Naive thymus-derived CD8-positive, alpha-beta T cell (primary cell): Measurements from ENCODE around the gene PAQR6. TPM values are rescaled to one million over a fixed set of nuclear protein-coding genes. Genes with fewer than 3 reads are reported as not detected.

ENCODE experiments used
- ATAC-seq, 2 donors: fragments of 150-1000 bp; cut with Tn5 transposase in 1 of 2; sonication (Bioruptor Pico), chemical (Tn5 transposase) in 1 of 2; 1 replicate in 1 of 2; 2 replicates in 1 of 2; pipeline ENCODE4 v1.10.0; 2021; ENCODE audit warnings: mild to moderate bottlenecking in 2 of 2, moderate library complexity in 2 of 2
- POLR2A ChIA-PET: fragments of 350-600 bp; sonication (Branson Sonifier 250); formaldehyde crosslinking; loops from one replicate; lab custom pipeline; 2021; ENCODE audit warnings: antibody characterized with exemption; lab: Charles Lee
- DNase-seq, 10 donors: peaks; one replicate each; pipeline versions ENCODE4 v3.0.0 to v3.0.0-alpha.2; 2020 to 2022
- H3K27ac Mint-ChIP-seq, 10 donors: one replicate each; pipeline ENCODE4 v1.8.0; 2020 to 2022; ENCODE audit warnings: mild to moderate bottlenecking in 10 of 10, mixed read lengths in 10 of 10, moderate library complexity in 4 of 10, inconsistent platforms in 1 of 10
- H3K27me3 Mint-ChIP-seq, 5 donors: one replicate each; pipeline ENCODE4 v1.8.0; 2021 to 2022; ENCODE audit warnings: mixed read lengths in 5 of 5
- H3K36me3 Mint-ChIP-seq, 3 donors: one replicate each; pipeline ENCODE4 v1.8.0; 2020 to 2022; ENCODE audit warnings: mixed read lengths in 3 of 3, mild to moderate bottlenecking in 2 of 3, inconsistent platforms in 1 of 3
- H3K4me1 Mint-ChIP-seq, 4 donors: one replicate each; pipeline ENCODE4 v1.8.0; 2021 to 2022; ENCODE audit warnings: mixed read lengths in 4 of 4
- H3K4me3 Mint-ChIP-seq, 10 donors: one replicate each; pipeline ENCODE4 v1.8.0; 2020 to 2022; ENCODE audit warnings: mild to moderate bottlenecking in 10 of 10, mixed read lengths in 10 of 10, moderate library complexity in 6 of 10, inconsistent platforms in 1 of 10
- H3K9me3 Mint-ChIP-seq, 9 donors: one replicate each; pipeline ENCODE4 v1.8.0; 2020 to 2022; ENCODE audit warnings: mixed read lengths in 9 of 9, mild to moderate bottlenecking in 3 of 9, inconsistent platforms in 1 of 9, moderate library complexity in 1 of 9
- polyA plus RNA-seq, 3 donors: library from polyadenylated mRNA; unstranded; fragments of 300-500 nt; fragmentation: Illumina TruSeq; gene quantifications; one replicate each; pipeline ENCODE4 v1.2.3, GENCODE V29; 2021
- total RNA-seq, 8 experiments: library from RNA in 2 of 8; stranded (reverse) in 2 of 8; gene quantifications; one replicate each; pipeline ENCODE4 v1.2.3 and lab custom pipeline; 2021 to 2026

PAQR6 gene
- total and polyA plus RNA-seq, 5 experiments from 2014 or later: 0.15 to 3.0 (median 0.21) TPM

- Mint-ChIP-seq H3K4me3 (peak overlapping the region; percentile 93 to 100 (median 97)), H3K27ac (peak overlapping the region; percentile 10 to 98 (median 96)), H3K27me3 (no peaks in the 10 kb centered on the region), H3K9me3 (no peaks in the 10 kb centered on the region), H3K36me3 (peaks cover 0 to 6% (median 0%) of the 10 kb centered on the region in 3 donors), H3K4me1 (peaks cover 28 to 50% (median 45%) of the 10 kb centered on the region in 4 donors)
- ATAC-seq (no peak), DNase-seq (no peak)
- POLR2A ChIA-PET: interaction anchor here (0.6 to 3.2 kb wide), 15 partner anchors 8 to 484 kb away, joined by 3 to 21 read pairs (median 4); partner anchors contain the start of genes CCT3, GLMP, MEF2D and PMF1
Observed at GRCh38 chr1:156283521-156283920, 35.7 kb upstream of the PAQR6 start.

DNA sequence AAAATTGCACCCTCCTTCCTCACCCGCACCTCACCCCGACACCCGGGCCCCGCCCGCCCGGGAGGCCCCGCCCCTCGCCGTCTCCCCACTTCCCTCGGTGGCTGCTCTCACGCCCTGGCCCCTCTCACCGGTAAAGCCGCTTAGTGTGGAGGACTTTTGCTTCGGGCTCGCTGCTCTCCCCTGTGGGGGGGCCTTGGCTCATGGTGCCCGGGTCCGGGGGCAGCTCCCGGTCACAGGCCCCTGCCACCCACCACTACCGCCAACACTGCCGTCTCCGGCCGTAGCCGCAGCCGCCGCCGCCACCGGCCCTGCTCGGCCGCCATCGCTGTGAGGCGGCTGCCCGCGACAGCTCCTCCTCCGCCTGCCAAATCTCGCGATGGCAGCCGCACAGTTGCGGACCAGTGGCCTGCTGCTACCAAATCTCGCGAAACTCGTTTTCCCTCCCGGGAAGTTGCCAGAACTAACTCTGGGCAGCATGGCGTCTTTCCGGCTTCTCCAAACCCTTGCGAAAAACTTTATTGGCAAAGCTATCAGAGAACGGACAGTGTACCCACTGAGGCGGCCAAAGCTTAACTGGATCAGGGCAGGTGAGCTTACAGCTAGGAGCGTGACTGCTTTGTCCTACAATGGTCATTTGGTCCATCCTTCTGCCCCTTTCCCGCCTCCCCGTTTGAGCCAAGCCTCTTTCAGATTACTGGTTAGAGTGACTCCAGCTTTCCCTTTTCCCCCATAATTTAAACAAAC, 34.8 kb upstream of the PAQR6 start, which contains the start of gene SMG5:
Gene SMG5 (minus strand): TSS at position 347 of the 744 bp plus-strand sequence. CDS start 145 bp downstream, at position 202.
- POLR2A ChIA-PET: interaction anchor here (0.6 to 3.2 kb wide), 21 partner anchors 9 to 1009 kb away, joined by 3 to 21 read pairs (median 4); partner anchors contain the start of genes CCT3, CLK2, GLMP and MEF2D
- H3K4me1 Mint-ChIP-seq: peaks cover 28 to 50% (median 47%) of the 10 kb centered on the region in 4 donors
- ATAC-seq (peak; percentile 94 to 95), DNase-seq (peak; percentile 91 to 98 (median 96))
- H3K9me3 Mint-ChIP-seq: no peaks in the 10 kb centered on the region
- H3K27ac Mint-ChIP-seq: peak within 1 kb of the TSS; percentile 92 to 98 (median 96)
- peak within 1 kb of the TSS; percentile 93 to 100 (median 97) for H3K4me3 Mint-ChIP-seq
- H3K36me3 Mint-ChIP-seq: peaks cover 0 to 15% (median 3%) of the 10 kb centered on the region in 3 donors
- H3K27me3 Mint-ChIP-seq: no peaks in the 10 kb centered on the region

- H3K4me1 Mint-ChIP-seq: peaks cover 28 to 54% (median 48%) of the 10 kb centered on the region in 4 donors
- peak in 3 of 10 donors; percentile 11 to 53 (median 13) for DNase-seq
Observed at GRCh38 chr1:156281693-156282478, 34.0 kb upstream of the PAQR6 start.

GRCh38 chr1:156281281-156281680, 33.4 kb upstream of the PAQR6 start:
- POLR2A ChIA-PET: interaction anchor here (1.0 to 1.5 kb wide), 2 partner anchors 68 to 133 kb away, joined by 3 to 4 read pairs; partner anchors contain the start of gene PMF1
- peaks cover 27 to 56% (median 48%) of the 10 kb centered on the region in 4 donors for H3K4me1 Mint-ChIP-seq

More at GRCh38 chr1:156281693-156282478, 34.0 kb upstream of the PAQR6 start:
- Mint-ChIP-seq H3K27me3 (no peaks in the 10 kb centered on the region), H3K27ac (peak overlapping the region; percentile 82 to 98 (median 94)), H3K4me3 (peak overlapping the region; percentile 93 to 100 (median 97)), H3K36me3 (peaks cover 0 to 22% (median 3%) of the 10 kb centered on the region in 3 donors), H3K9me3 (no peaks in the 10 kb centered on the region)
- no peak for ATAC-seq
- POLR2A ChIA-PET: interaction anchor here (0.6 to 3.2 kb wide), 18 partner anchors 10 to 1008 kb away, joined by 3 to 21 read pairs (median 4); partner anchors contain the start of genes CCT3, CLK2, GLMP and MEF2D

DNA sequence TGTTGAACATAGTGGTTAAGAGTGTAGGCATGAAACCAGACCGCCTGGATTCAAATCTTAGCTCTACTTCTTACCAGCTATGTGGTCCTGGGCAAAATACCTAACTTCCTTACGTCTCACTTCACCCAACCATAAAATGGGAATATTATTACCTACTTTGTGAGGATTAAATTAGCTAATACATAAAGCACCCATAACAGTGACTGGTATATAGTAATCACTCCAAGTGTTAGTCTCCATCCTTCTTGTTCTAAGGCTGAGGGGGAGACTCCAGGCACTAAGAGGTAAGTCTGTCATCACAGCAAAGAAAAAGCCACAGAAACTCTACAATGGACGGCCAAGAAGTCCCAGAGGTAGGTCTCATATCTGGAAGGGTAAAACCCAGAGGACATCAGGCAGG, 32.0 kb upstream of the PAQR6 start:
- Mint-ChIP-seq H3K27me3 (no peaks in the 10 kb centered on the region), H3K4me3 (peak overlapping the region in 4 of 10 donors; percentile 1 to 51 (median 30)), H3K36me3 (peaks cover 0 to 41% (median 8%) of the 10 kb centered on the region in 3 donors), H3K4me1 (peaks cover 26 to 56% (median 47%) of the 10 kb centered on the region in 4 donors), H3K27ac (peak overlapping the region in 3 of 10 donors; percentile 12 to 50 (median 25)), H3K9me3 (no peaks in the 10 kb centered on the region)
- ATAC-seq (no peak), DNase-seq (no peak)
- POLR2A ChIA-PET: interaction anchor here (0.5 to 0.6 kb wide), 2 partner anchors 132 to 947 kb away, joined by 3 to 4 read pairs; no protein-coding TSS in a partner anchor

More at GRCh38 chr1:156281281-156281680, 33.4 kb upstream of the PAQR6 start:
- Mint-ChIP-seq H3K27ac (peak overlapping the region; percentile 82 to 98 (median 94)), H3K36me3 (peaks cover 0 to 27% (median 3%) of the 10 kb centered on the region in 3 donors), H3K4me3 (peak overlapping the region; percentile 93 to 100 (median 97)), H3K27me3 (no peaks in the 10 kb centered on the region), H3K9me3 (no peaks in the 10 kb centered on the region)
- peak in 4 of 10 donors; percentile 11 to 33 (median 16) for DNase-seq
- ATAC-seq: peak in 1 of 2 donors; percentile 21

DNA sequence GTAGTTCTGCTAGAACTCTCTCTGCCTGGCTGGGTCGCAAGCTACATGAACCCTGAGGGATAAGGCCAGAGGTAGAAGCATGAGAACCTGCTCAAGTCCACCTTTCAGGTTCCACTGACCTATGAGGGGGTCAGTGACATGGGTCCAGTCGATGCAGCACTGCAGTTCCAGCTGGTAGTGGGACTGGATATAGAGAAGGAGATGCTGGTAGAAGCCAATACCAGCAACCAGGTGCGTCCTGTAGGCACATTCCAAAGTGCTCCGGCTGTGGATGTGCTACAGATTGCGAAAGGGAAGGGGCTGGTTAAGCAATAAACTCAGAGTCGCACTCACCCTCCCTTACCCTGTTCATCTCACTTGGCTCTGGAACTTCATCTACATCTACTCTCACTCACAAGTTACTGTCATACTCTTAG, 29.1 kb upstream of the PAQR6 start:
- Mint-ChIP-seq H3K27me3 (no peaks in the 10 kb centered on the region), H3K9me3 (no peaks in the 10 kb centered on the region), H3K27ac (no peak overlapping the region), H3K4me1 (peaks cover 10 to 34% (median 21%) of the 10 kb centered on the region in 4 donors), H3K4me3 (no peak overlapping the region), H3K36me3 (peaks cover 0 to 69% (median 23%) of the 10 kb centered on the region in 3 donors)
- POLR2A ChIA-PET: interaction anchor here (1.0 kb wide), 1 partner anchor 10 kb away, joined by 6 read pairs; no protein-coding TSS in a partner anchor
- peak in 1 of 10 donors; percentile 10 for DNase-seq
- no peak for ATAC-seq

DNA sequence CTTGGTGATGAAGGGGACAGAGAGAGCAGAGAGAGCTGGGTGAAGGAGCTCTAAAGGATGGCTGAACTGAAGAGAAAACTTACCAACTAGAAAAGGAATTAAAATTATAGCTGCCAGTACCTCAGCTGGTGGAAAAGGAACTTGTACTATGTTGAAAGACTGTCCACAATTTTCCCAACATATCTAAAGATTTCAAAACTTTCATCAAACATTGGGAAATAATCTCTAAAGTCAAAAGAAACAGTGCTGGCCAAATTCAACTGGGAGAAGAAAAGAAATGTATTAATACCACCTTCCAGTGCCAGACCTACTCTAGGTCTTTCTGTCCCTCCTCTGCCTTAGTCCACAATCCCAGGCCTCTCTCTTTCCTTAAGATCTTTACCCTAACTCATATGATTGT, 28.7 kb upstream of the PAQR6 start:
- H3K27me3 Mint-ChIP-seq: no peaks in the 10 kb centered on the region
- peaks cover 0 to 74% (median 23%) of the 10 kb centered on the region in 3 donors for H3K36me3 Mint-ChIP-seq
- no peak overlapping the region for H3K4me3 Mint-ChIP-seq
- peaks cover 8 to 29% (median 17%) of the 10 kb centered on the region in 4 donors for H3K4me1 Mint-ChIP-seq
- DNase-seq (no peak), ATAC-seq (no peak)
- no peaks in the 10 kb centered on the region for H3K9me3 Mint-ChIP-seq
- H3K27ac Mint-ChIP-seq: no peak overlapping the region
- POLR2A ChIA-PET: interaction anchor here (1.0 kb wide), 1 partner anchor 11 kb away, joined by 6 read pairs; no protein-coding TSS in a partner anchor

- no peaks in the 10 kb centered on the region for H3K9me3 Mint-ChIP-seq
- ATAC-seq (no peak), DNase-seq (peak in 1 of 10 donors; percentile 9)
- POLR2A ChIA-PET: no interaction called here
- peak overlapping the region in 1 of 10 donors; percentile 47 for H3K27ac Mint-ChIP-seq
- H3K27me3 Mint-ChIP-seq: no peaks in the 10 kb centered on the region
- H3K4me1 Mint-ChIP-seq: peaks cover 0 to 5% (median 0%) of the 10 kb centered on the region in 4 donors
- H3K4me3 Mint-ChIP-seq: no peak overlapping the region
- peaks cover 0 to 97% (median 45%) of the 10 kb centered on the region in 3 donors for H3K36me3 Mint-ChIP-seq
Observed at GRCh38 chr1:156270314-156270713, 22.5 kb upstream of the PAQR6 start.

DNA sequence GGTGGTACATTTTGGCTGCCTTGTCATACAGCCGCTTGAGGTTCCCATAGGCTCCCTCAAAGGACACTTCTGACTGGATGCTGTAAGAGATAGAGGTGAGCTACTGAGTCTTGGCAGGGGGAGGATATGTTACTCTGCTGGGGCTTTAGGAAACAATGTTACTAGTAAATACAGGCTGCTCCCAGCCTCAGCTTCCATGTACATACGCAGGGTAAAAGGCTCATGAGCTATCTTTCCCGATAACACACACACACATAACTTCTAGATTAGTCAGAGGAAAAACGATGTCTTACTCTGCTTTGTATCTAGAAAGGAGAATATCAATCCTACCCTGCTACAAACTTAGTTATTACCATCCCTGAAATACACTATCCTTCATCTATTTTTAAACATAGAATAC, 20.5 kb upstream of the PAQR6 start:
- POLR2A ChIA-PET: interaction anchor here (0.7 kb wide), 1 partner anchor 11 kb away, joined by 3 read pairs; no protein-coding TSS in a partner anchor
- peaks cover 0 to 96% (median 41%) of the 10 kb centered on the region in 3 donors for H3K36me3 Mint-ChIP-seq
- H3K9me3 Mint-ChIP-seq: no peaks in the 10 kb centered on the region
- H3K27ac Mint-ChIP-seq: peak overlapping the region in 1 of 10 donors; percentile 34
- no peak overlapping the region for H3K4me3 Mint-ChIP-seq
- H3K27me3 Mint-ChIP-seq: no peaks in the 10 kb centered on the region
- ATAC-seq: no peak
- H3K4me1 Mint-ChIP-seq: peaks cover 0 to 9% (median 0%) of the 10 kb centered on the region in 4 donors
- no peak for DNase-seq

GRCh38 chr1:156266051-156266450, 18.2 kb upstream of the PAQR6 start:
- Mint-ChIP-seq H3K4me1 (peaks cover 0 to 11% (median 1%) of the 10 kb centered on the region in 4 donors), H3K36me3 (peaks cover 0 to 96% (median 38%) of the 10 kb centered on the region in 3 donors), H3K27me3 (no peaks in the 10 kb centered on the region), H3K4me3 (no peak overlapping the region), H3K27ac (no peak overlapping the region), H3K9me3 (no peaks in the 10 kb centered on the region)
- DNase-seq: no peak
- POLR2A ChIA-PET: no interaction called here
- ATAC-seq: no peak

- no peak overlapping the region for H3K4me3 Mint-ChIP-seq
- DNase-seq (peak in 1 of 10 donors; percentile 8), ATAC-seq (no peak)
- no peaks in the 10 kb centered on the region for H3K9me3 Mint-ChIP-seq
- no peak overlapping the region for H3K27ac Mint-ChIP-seq
- POLR2A ChIA-PET: interaction anchor here (0.7 kb wide), 1 partner anchor 10 kb away, joined by 3 read pairs; no protein-coding TSS in a partner anchor
- no peaks in the 10 kb centered on the region for H3K27me3 Mint-ChIP-seq
- H3K4me1 Mint-ChIP-seq: peaks cover 0 to 14% (median 3%) of the 10 kb centered on the region in 4 donors
- H3K36me3 Mint-ChIP-seq: peaks cover 8 to 99% (median 39%) of the 10 kb centered on the region in 3 donors
Observed at GRCh38 chr1:156263288-156263655, 15.4 kb upstream of the PAQR6 start.
